ENCODE measurements around the gene ARHGAP22.

Gene ARHGAP22

DNA sequence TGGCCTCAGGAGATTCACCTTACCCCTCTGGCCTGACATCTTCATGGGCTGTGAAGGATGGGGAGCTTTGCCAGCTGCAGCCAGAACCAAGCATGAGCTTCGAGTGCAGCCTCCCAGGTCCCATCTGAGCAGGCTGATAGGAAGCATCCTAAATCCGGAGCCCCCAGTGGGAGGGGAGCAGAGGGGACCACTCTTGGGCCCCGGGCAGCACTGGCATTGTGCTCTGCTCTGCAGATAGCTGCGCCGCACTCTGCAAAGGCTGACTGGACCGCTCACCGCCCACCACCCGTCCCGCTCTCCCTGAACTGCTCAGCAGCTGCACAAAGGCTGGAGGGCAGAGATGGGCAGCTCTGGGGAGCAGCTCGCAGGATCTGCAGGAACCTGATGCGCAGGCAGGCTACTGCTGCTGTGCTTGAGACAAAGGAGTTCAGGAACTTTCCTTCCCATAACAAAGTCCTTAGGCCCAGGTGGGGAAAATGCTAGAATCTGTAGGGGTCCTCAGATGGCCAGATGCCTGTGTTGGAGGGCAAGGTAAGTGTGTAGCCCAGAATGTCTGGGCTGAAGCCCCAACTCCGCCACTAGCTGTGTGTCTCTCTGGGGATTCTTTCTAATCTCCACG is 51.8 kb downstream of the ARHGAP22 start:
- DNase-seq (ENCODE audit: low spot score), result no peak

GRCh38 chr10:48551861-48552591 is 52.8 kb downstream of the ARHGAP22 start:
- peak; percentile 32 for DNase-seq (ENCODE audit: low spot score)

DNA sequence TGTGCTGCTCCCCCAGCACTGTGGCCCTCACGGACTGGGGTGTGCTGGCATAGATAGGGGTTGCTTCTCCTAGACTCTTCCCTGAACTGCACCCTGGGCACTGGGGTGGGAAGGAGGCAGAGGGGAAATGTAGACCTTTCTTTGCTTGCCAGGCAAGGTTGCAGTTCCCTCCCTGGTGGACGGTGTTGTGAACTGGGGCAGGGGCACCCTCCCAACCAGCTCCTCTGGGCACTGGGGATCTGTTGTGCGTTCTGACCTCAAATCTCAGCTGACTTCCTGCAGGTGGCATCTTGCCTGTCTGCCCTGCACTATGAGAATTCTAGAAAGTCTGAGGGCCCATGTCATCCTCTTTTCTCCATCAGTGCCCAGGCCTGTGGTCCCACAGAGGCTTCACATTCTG is 53.9 kb downstream of the ARHGAP22 start:
- no peak for DNase-seq (ENCODE audit: low spot score)

GRCh38 chr10:48550071-48550691 is 54.7 kb downstream of the ARHGAP22 start:
- DNase-seq (ENCODE audit: low spot score), result no peak

- DNase-seq (ENCODE audit: low spot score), result no peak
These were observed 55.6 kb downstream of the ARHGAP22 start for GRCh38 chr10:48549236-48549635.

GRCh38 chr10:48548531-48549135 is 56.2 kb downstream of the ARHGAP22 start:
- DNase-seq (ENCODE audit: low spot score), result no peak

GRCh38 chr10:48547981-48548380 is 56.9 kb downstream of the ARHGAP22 start:
- DNase-seq (ENCODE audit: low spot score), result no peak

- no peak for DNase-seq (ENCODE audit: low spot score)
These were observed 57.6 kb downstream of the ARHGAP22 start for GRCh38 chr10:48547061-48547895.

- DNase-seq (ENCODE audit: low spot score), result no peak
These were observed 59.3 kb downstream of the ARHGAP22 start for GRCh38 chr10:48545462-48546145.

GRCh38 chr10:48543182-48543844 is 61.6 kb downstream of the ARHGAP22 start:
- DNase-seq (ENCODE audit: low spot score), result no peak

DNA sequence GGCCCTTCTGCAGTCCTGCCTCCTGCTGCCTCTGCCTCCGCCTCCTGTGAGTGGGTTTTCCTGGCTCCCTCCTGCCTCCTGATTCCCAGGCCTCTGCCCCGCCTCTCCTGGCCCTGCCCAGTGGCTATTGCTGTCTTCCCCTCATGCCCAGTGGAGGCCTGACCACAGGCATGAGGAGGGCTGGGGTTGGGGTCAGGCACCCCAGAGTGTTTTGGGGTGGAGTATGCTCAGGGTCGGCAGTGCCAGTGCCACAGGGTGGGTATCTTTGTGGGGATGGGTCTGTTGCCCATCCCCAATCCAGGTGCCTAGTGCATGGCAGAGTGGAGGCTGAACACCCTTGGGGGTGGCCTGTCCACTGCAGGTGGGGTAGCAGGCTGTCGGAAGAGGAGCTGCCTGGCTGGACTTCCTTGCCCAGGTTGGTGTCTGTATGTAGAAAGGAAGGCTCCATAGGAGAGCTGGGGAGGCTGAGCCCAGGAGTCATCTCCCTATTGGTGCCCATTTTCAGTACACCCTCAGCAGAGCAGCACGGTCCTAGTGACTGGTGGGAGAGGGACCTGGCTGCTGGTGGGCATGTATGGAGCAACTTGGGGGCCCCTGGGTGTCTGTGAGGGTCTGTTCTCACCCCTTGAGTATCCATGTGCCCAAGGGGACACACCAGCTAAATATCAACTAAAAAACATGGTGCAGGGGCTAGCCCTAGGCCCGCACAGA is 62.2 kb downstream of the ARHGAP22 start:
- no peak for DNase-seq (ENCODE audit: low spot score)

GRCh38 chr10:48541144-48541795 is 63.6 kb downstream of the ARHGAP22 start:
- no peak for DNase-seq (ENCODE audit: low spot score)

DNA sequence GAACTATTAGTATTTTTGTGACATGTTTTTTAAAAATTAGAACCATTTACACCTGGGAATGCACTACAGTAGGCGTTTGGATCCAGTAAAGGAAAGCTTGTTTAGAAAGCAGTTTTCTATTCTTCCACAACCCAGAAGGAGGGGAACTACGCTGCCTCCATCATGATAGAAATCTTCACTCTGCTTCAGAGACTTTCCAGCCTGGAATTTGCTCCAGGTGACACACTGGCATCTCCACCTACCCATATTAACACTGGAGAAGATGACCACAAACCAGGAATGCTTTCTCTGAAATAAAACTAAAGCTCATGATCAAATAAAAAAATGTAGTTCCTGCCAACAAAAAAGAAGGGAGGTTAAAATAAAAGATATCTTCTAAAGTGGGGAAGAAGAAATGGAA is 66.3 kb downstream of the ARHGAP22 start:
- DNase-seq (ENCODE audit: low spot score), result no peak

DNA sequence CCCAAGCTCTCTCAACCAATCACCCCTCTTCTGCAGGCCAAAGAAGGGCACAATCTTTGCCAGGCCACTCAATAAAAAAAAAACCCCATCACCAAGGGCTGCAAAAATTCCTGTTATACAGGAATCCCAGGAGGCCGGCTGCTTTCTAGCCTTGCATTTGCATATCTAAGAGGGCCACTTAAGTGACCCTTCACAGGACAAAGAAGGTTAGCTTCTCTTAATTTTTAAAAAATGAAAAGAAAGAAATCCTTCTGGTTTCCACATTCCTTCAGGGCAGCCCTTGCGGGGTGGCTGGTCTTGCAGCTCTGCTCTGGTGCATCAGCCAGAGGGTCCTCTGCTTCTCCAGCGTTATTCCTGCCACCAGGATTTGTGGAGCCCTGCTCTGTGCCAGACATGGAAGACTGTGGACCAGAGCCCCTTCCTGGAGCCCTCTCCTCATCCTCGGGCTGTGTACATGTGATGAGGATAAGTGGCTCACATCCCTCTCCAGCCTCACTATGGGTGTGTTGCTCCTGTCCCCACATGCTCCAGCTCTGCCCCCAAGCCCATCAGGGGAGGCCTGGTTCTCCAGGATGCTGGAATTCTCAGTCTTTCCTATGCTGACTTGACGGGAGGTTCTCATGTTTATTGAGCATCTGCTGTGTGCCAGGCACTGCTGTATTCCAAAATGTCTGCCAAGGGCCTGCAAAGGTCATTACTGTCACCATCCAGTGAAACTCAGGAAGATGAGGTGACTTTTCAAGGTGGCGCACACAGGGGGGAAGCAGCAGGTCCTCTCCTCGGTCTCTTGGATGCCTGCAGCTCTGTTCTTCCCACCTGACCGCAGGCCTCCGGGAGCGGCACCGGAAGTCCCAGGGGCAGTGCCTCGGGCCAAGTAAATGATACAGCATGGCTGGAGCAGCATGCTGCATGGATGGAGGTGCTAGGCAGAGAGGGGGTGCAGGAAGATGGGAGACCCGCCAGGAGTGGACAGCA is 67.7 kb downstream of the ARHGAP22 start:
- DNase-seq (ENCODE audit: low spot score), result no peak

- DNase-seq (ENCODE audit: low spot score), result no peak
These were observed 68.7 kb downstream of the ARHGAP22 start for GRCh38 chr10:48536156-48536500.

DNA sequence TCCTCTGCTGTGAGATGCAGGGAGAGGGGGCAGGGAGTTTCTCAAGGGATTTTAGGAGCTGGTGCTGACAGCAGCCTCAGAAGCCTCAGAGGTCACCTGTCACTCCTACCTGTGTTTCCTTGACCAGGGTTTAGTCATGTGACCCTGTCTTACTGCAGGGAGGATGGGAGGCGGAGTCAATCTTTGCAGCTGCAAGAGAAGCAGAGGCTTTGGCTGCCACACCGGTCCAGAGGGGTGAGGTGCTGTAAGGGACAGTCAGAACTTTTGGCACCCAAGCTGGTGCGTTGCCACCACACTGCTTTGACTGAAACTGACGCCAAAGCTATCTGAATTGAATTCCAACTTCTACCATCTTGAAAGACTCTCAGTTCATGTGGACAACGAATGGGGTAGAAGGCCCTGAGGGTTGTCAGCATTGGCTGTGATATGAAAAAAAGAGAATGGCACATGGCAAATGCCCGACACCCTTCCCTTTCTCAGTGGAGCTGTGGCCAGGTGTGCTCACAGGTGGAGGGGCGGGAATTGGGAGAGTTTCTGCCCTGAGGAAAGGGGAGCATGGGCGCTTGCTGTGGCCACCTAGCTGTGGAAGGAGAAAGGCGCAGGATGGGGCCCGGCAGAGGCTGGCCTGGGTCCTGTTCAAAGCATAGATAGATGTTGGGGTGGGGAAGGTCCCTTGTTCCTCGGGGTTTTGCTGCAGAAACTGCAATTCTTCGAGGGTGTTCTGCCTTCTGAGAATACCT is 69.3 kb downstream of the ARHGAP22 start:
- no peak for DNase-seq (ENCODE audit: low spot score)

GRCh38 chr10:48533951-48534720 is 70.7 kb downstream of the ARHGAP22 start:
- DNase-seq (ENCODE audit: low spot score), result no peak
